ENCODE data around the gene SIAH1.
"Not testable (repeated sequence)": the region's sequence is repeated elsewhere in the genome, so short reads cannot be mapped to it uniquely, and the experiment has no call there.

SIAH1 gene

GRCh38 chr16:48385253-48386150 is at the start of gene SIAH1:
Gene SIAH1, minus strand, starts transcription at chr16:48385413. Its CDS starts 22,985 bp downstream, at chr16:48362428.
- DNase-seq = peak; percentile 61

GRCh38 chr16:48434653-48435317 is 49.6 kb upstream of the SIAH1 start:
- peak; percentile 36 for DNase-seq

GRCh38 chr16:48433850-48434530 is 48.8 kb upstream of the SIAH1 start:
- no peak for DNase-seq

GRCh38 chr16:48433116-48433849 is 48.1 kb upstream of the SIAH1 start:
- DNase-seq = no peak

GRCh38 chr16:48432136-48432535 is 46.9 kb upstream of the SIAH1 start:
- peak; percentile 37 for DNase-seq

GRCh38 chr16:48430890-48431289 is 45.7 kb upstream of the SIAH1 start:
- DNase-seq = no peak

GRCh38 chr16:48426244-48427141 is 41.3 kb upstream of the SIAH1 start:
- no peak for DNase-seq

GRCh38 chr16:48422537-48422936 is 37.3 kb upstream of the SIAH1 start:
- no peak for DNase-seq

- no peak for DNase-seq
Measured at GRCh38 chr16:48421741-48422140, 36.5 kb upstream of the SIAH1 start.

- no peak for DNase-seq
Measured at GRCh38 chr16:48420437-48420836, 35.2 kb upstream of the SIAH1 start.

GRCh38 chr16:48416617-48417016 is 31.4 kb upstream of the SIAH1 start:
- not testable (repeated sequence) for DNase-seq

GRCh38 chr16:48413272-48413671 is 28.1 kb upstream of the SIAH1 start:
- no peak for DNase-seq

GRCh38 chr16:48409839-48410632 is 24.8 kb upstream of the SIAH1 start:
- no peak for DNase-seq

- DNase-seq = no peak
Measured at GRCh38 chr16:48408688-48409087, 23.5 kb upstream of the SIAH1 start.

- no peak for DNase-seq
Measured at GRCh38 chr16:48405907-48406306, 20.7 kb upstream of the SIAH1 start.

GRCh38 chr16:48405153-48405552 is 19.9 kb upstream of the SIAH1 start:
- no peak for DNase-seq

GRCh38 chr16:48402547-48402946 is 17.3 kb upstream of the SIAH1 start:
- not testable (repeated sequence) for DNase-seq

- DNase-seq = no peak
Measured at GRCh38 chr16:48395375-48395774, 10.2 kb upstream of the SIAH1 start.

- no peak for DNase-seq
Measured at GRCh38 chr16:48394355-48394703, 9.1 kb upstream of the SIAH1 start.

- no peak for DNase-seq
Measured at GRCh38 chr16:48393485-48394354, 8.5 kb upstream of the SIAH1 start.

All from KG1 (cell line).